SK-N-SH treated with all-trans-retinoic acid at 6 μM for 48 hours (cell line): Measurements from ENCODE around the gene ZNF341.

Experiments used
- ARNTL ChIP-seq: fragments of 450-650 bp; formaldehyde crosslinking; IDR thresholded peaks from 2 replicates; pipeline ENCODE4 v1.5.0; 2020; ENCODE audit warnings: low read depth, mild to moderate bottlenecking, moderate library complexity, borderline replicate concordance
- CREB5 ChIP-seq: fragments of 250-450 bp; sonication (Bioruptor Pico); IDR thresholded peaks from 2 replicates; pipeline ENCODE4 v1.5.1; 2020; ENCODE audit warnings: low read depth, mild to moderate bottlenecking, moderate library complexity
- CSDC2 ChIP-seq: fragments of 250-450 bp; sonication (Bioruptor Pico); IDR thresholded peaks from 2 replicates; pipeline ENCODE4 v1.5.0; 2020; ENCODE audit warnings: mild to moderate bottlenecking, moderate library complexity
- CSRNP3 ChIP-seq: fragments of 250-450 bp; sonication (Bioruptor Pico); IDR thresholded peaks from 2 replicates; pipeline ENCODE4 v1.5.1; 2021; ENCODE audit warnings: mild to moderate bottlenecking, moderate library complexity
- PATZ1 ChIP-seq: fragments of 250-450 bp; sonication (Bioruptor Pico); IDR thresholded peaks from 2 replicates; pipeline ENCODE4 v1.8.0; 2020; ENCODE audit warnings: mild to moderate bottlenecking, moderate library complexity, borderline replicate concordance
- POU6F1 ChIP-seq: fragments of 250-450 bp; sonication (Bioruptor Pico); IDR thresholded peaks from 2 replicates; pipeline ENCODE4 v1.8.0; 2021; ENCODE audit warnings: low read depth, mild to moderate bottlenecking, moderate library complexity, borderline replicate concordance
- RARB ChIP-seq: fragments of 250-450 bp; sonication (Bioruptor Pico); IDR thresholded peaks from 2 replicates; pipeline ENCODE4 v1.8.0; 2021; ENCODE audit warnings: mild to moderate bottlenecking, moderate library complexity
- SNAI2 ChIP-seq: fragments of 250-450 bp; sonication (Bioruptor Pico); IDR thresholded peaks from 2 replicates; pipeline ENCODE4 v1.5.0; 2020; ENCODE audit warnings: mild to moderate bottlenecking, moderate library complexity
- TCF4 ChIP-seq: fragments of 250-450 bp; sonication (Bioruptor Pico); IDR thresholded peaks from 2 replicates; pipeline ENCODE4 v1.8.0; 2021; ENCODE audit warnings: mild to moderate bottlenecking, moderate library complexity, borderline replicate concordance
- ZC3H10 ChIP-seq: fragments of 250-450 bp; sonication (Bioruptor Pico); IDR thresholded peaks from 2 replicates; pipeline ENCODE4 v1.5.1; 2021; ENCODE audit warnings: mild to moderate bottlenecking, moderate library complexity
- ZFP30 ChIP-seq: fragments of 450-650 bp; formaldehyde crosslinking; IDR thresholded peaks from 2 replicates; pipeline ENCODE4 v1.5.0; 2022; ENCODE audit warnings: mild to moderate bottlenecking, moderate library complexity

GRCh38 chr20:33788351-33789049, 56.7 kb downstream of the ZNF341 start:
- TF ChIP-seq TCF4 (CRISPR knock-in tag) (no peak), ARNTL (CRISPR knock-in tag) (no peak), PATZ1 (no peak), CREB5 (CRISPR knock-in tag) (no peak), SNAI2 (CRISPR knock-in tag) (no peak), POU6F1 (no peak), CSDC2 (no peak), ZFP30 (CRISPR knock-in tag) (no peak), ZC3H10 (no peak), CSRNP3 (CRISPR knock-in tag) (no peak), RARB (CRISPR knock-in tag) (no peak)
